HG03575 (cell line): ENCODE data around the gene VIPR2.
"Not testable (repeated sequence)": the region's sequence is repeated elsewhere in the genome, so short reads cannot be mapped to it uniquely, and the experiment has no call there.

Experiments used
- ATAC-seq: cut with Tn5 transposase; IDR thresholded peaks from one replicate; pipeline ENCODE4 v1.9.1; 2021; ENCODE audit not compliant: unreplicated experiment, insufficient number of reproducible peaks, low FRiP score; ENCODE audit errors: extremely low read depth

Gene VIPR2

GRCh38 chr7:159141660-159142059 is 3.0 kb downstream of the VIPR2 start:
- no peak for ATAC-seq

GRCh38 chr7:159141167-159141566 is 3.5 kb downstream of the VIPR2 start:
- no peak for ATAC-seq

GRCh38 chr7:159140170-159140910 is 4.3 kb downstream of the VIPR2 start:
- ATAC-seq: no peak

GRCh38 chr7:159139639-159140038 is 5.0 kb downstream of the VIPR2 start:
- no peak for ATAC-seq

GRCh38 chr7:159139202-159139601 is 5.5 kb downstream of the VIPR2 start:
- no peak for ATAC-seq

- no peak for ATAC-seq
These were observed 6.2 kb downstream of the VIPR2 start for GRCh38 chr7:159138508-159138907.

- ATAC-seq: no peak
These were observed 6.8 kb downstream of the VIPR2 start for GRCh38 chr7:159137906-159138305.

GRCh38 chr7:159136846-159137245 is 7.8 kb downstream of the VIPR2 start:
- ATAC-seq: no peak

- no peak for ATAC-seq
These were observed 8.2 kb downstream of the VIPR2 start for GRCh38 chr7:159136442-159136841.

GRCh38 chr7:159136013-159136412 is 8.7 kb downstream of the VIPR2 start:
- no peak for ATAC-seq

- ATAC-seq: not testable (repeated sequence)
These were observed 11.8 kb downstream of the VIPR2 start for GRCh38 chr7:159132670-159133443.

GRCh38 chr7:159130820-159131219 is 13.8 kb downstream of the VIPR2 start:
- no peak for ATAC-seq

- no peak for ATAC-seq
These were observed 14.4 kb downstream of the VIPR2 start for GRCh38 chr7:159130199-159130775.

GRCh38 chr7:159128767-159129166 is 15.9 kb downstream of the VIPR2 start:
- ATAC-seq: no peak

GRCh38 chr7:159127691-159128642 is 16.7 kb downstream of the VIPR2 start:
- no peak for ATAC-seq

GRCh38 chr7:159126311-159127260 is 18.1 kb downstream of the VIPR2 start:
- no peak for ATAC-seq

- no peak for ATAC-seq
These were observed 18.8 kb downstream of the VIPR2 start for GRCh38 chr7:159125955-159126270.
